ENCODE data around the gene SERINC5.

- no peak for TF ChIP-seq CTCF (IDR thresholded peaks at IDR 0.05; ENCODE audit: insufficient read depth, low read depth, low read length)
- no peak for TF ChIP-seq EZH2 (IDR thresholded peaks at IDR 0.05; ENCODE audit: insufficient read depth, low read length)
Measured at GRCh38 chr5:80168388-80169028, 87.3 kb downstream of the SERINC5 start.

Measured in astrocyte (in vitro differentiated cells and primary cell).